D721Med (cell line): ENCODE measurements around the gene ZNF83.
"Not testable (repeated sequence)": the region's sequence is repeated elsewhere in the genome, so short reads cannot be mapped to it uniquely, and the experiment has no call there.

Experiments
- DNase-seq: peaks from one replicate; pipeline ENCODE4 v3.0.0; 2011; ENCODE audit warnings: low spot score; ENCODE audit not compliant: insufficient read length
- FAIRE-seq: peaks from 2 replicates; lab custom pipeline; 2011; peaks lifted over from hg19 to GRCh38; lab: Jason Lieb, UNC
- TF ChIP-seq, protein P1 (sequence below): IDR thresholded peaks from 2 replicates; pipeline ENCODE4 v1.5.1; 2012; ENCODE audit warnings: mild to moderate bottlenecking, control low read depth; ENCODE audit not compliant: insufficient read depth; ENCODE audit errors: missing control alignments

Gene ZNF83

DNA sequence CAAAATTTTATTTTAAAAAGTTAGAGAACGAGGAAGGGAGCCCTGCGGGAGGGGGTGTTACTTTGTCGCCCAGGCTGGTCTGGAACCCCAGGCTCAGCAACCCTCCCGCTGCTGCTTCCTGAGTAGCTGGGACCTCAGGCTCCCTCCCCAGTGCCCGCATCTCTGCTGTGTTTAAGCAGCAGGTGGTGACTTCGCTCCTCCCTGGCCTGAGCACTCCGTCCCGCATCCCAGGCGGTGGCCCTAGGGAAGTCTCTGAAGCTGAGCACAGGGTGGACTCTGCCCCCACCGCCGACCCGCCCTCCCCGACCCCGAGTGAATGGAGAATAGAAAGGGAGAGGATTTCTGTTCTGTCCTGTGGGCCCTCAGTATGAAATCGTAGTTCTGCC, 37.5 kb downstream of the ZNF83 start:
- no peak for DNase-seq
- TF ChIP-seq, protein P1, sequence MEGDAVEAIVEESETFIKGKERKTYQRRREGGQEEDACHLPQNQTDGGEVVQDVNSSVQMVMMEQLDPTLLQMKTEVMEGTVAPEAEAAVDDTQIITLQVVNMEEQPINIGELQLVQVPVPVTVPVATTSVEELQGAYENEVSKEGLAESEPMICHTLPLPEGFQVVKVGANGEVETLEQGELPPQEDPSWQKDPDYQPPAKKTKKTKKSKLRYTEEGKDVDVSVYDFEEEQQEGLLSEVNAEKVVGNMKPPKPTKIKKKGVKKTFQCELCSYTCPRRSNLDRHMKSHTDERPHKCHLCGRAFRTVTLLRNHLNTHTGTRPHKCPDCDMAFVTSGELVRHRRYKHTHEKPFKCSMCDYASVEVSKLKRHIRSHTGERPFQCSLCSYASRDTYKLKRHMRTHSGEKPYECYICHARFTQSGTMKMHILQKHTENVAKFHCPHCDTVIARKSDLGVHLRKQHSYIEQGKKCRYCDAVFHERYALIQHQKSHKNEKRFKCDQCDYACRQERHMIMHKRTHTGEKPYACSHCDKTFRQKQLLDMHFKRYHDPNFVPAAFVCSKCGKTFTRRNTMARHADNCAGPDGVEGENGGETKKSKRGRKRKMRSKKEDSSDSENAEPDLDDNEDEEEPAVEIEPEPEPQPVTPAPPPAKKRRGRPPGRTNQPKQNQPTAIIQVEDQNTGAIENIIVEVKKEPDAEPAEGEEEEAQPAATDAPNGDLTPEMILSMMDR: no peak
- FAIRE-seq: no peak

DNA sequence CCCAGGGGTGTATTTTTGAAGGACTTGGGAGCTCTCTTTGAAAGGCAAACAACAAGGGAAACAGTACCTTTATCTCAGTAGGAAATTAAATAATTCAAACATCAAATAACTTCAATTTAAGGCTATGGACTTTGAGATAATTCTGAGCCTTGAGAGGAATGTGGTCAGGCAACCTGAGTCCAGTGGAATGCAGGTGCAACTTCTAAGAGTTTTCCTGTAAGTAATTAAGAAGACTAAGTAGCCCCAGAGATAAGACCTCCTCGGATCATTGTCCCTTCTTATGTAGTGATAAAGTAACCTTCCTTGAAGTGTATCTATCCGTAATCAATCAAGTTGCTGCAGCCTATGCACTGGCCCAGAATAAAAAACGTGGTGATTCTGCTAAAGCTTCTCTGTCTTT, 38.9 kb downstream of the ZNF83 start:
- FAIRE-seq: no peak
- DNase-seq: no peak
- TF ChIP-seq, protein P1: no peak

DNA sequence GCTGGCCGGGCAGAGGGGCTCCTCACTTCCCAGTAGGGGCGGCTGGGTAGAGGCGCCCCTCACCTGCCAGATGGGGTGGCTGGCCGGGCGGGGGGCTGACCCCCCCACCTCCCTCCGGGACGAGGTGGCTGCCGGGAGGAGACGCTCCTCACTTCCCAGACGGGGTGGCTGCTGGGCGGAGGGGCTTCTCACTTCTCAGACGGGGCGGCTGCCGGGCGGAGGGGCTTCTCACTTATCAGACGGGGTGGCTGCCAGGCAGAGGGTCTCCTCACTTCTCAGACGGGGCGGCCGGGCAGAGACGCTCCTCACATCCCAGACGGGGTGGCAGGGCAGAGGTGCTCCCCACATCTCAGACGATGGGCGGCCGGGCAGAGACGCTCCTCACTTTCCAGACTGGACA, 44.7 kb downstream of the ZNF83 start:
- not testable (repeated sequence) for FAIRE-seq, DNase-seq

DNA sequence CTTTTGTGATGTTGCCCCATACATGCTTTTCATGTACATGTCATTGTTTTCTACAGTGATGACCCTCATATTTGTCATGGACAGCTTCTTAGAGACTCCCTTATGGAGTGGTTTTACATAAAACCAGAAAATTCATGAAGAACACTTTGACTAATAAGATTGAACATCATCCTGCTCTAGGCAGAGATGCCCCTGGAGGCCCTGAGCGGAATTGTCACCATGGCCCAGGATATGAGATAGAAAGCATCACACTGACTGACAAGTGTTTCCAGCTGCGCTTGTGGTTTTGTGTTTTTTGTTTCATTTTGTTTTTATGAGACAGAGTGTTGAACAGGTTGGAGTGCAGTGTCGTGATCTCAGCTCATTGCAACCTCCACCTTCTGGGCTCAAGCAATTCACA, 45.9 kb downstream of the ZNF83 start:
- TF ChIP-seq, protein P1: no peak
- DNase-seq (no peak), FAIRE-seq (no peak)

DNA sequence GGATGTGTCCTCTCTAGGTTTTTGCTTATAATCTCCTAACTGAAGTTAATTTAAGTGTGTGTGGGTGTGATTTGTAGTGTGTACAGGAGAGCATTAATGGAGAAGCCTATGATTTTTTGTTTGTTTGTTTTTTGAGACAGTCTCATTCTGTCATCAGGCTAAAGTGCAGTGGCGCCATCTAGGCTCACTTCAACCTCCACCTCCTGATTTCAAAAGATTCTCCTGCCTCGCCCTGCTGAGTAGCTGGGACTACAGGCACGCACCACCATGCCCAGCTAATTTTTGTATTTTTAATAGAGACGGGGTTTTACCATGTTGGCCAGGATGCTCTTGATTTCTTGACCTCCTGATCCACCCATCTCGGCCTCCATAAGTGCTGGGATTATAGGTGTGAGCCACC, 47.4 kb downstream of the ZNF83 start:
- FAIRE-seq: no peak
- TF ChIP-seq, protein P1: peak; percentile 22
- DNase-seq: no peak

GRCh38 chr19:52585604-52586003, 52.6 kb downstream of the ZNF83 start:
- TF ChIP-seq, protein P1: no peak
- FAIRE-seq (no peak), DNase-seq (no peak)

GRCh38 chr19:52584736-52585440, 53.3 kb downstream of the ZNF83 start:
- FAIRE-seq: no peak
- DNase-seq: no peak

More at GRCh38 chr19:52584736-52585440, 53.3 kb downstream of the ZNF83 start:
- TF ChIP-seq, protein P1: no peak
